Stimulated activated CD8-positive, alpha-beta memory T cell treated with anti-CD3 and anti-CD28 coated beads, Interleukin-15, amount 100 ng/mL, for 4 hours (primary cell): ENCODE results near the gene DARS1.
"Not testable (repeated sequence)": the region's sequence is repeated elsewhere in the genome, so short reads cannot be mapped to it uniquely, and the experiment has no call there.

Experiments
- DNase-seq, 2 donors: peaks; one replicate each; pipeline ENCODE4 v3.0.0-alpha.2; 2020; ENCODE audit warnings: low read depth in 2 of 2

The DARS1 gene

GRCh38 chr2:135885709-135886108 is 99.7 kb downstream of the DARS1 start:
- no peak for DNase-seq

GRCh38 chr2:135882415-135882814 is 103.0 kb downstream of the DARS1 start:
- no peak for DNase-seq

GRCh38 chr2:135876770-135877169 is 108.7 kb downstream of the DARS1 start:
- DNase-seq = not testable (repeated sequence)

- peak; percentile 95 to 98 for DNase-seq
Measured at GRCh38 chr2:135876066-135876711, 109.2 kb downstream of the DARS1 start, which contains the start of gene MCM6. TSS of gene MCM6 (minus strand) at chr2:135876443. CDS start at chr2:135876365, 78 bp downstream.

- DNase-seq = peak; percentile 60 to 61
Measured at GRCh38 chr2:135875491-135876065, 109.8 kb downstream of the DARS1 start.

GRCh38 chr2:135874777-135875365 is 110.6 kb downstream of the DARS1 start:
- DNase-seq = no peak

- no peak for DNase-seq
Measured at GRCh38 chr2:135870571-135870970, 114.9 kb downstream of the DARS1 start.

GRCh38 chr2:135863233-135863632 is 122.2 kb downstream of the DARS1 start:
- no peak for DNase-seq

- no peak for DNase-seq
Measured at GRCh38 chr2:135862718-135863117, 122.7 kb downstream of the DARS1 start.
